ENCODE results near the gene PSMF1.

- TF ChIP-seq CTCF (conservative IDR thresholded peaks at IDR 0.05; ENCODE audit: low read depth in 2 of 2): no peak
- no peak for TF ChIP-seq EZH2phosphoT487 (IDR thresholded peaks at IDR 0.05; ENCODE audit: unreplicated experiment)
- TF ChIP-seq POLR2AphosphoS5 (IDR thresholded peaks at IDR 0.05; ENCODE audit: low read depth): no peak
- no peak for TF ChIP-seq REST (IDR thresholded peaks at IDR 0.05; ENCODE audit: unreplicated experiment)
- no peak for TF ChIP-seq ETS1 (IDR thresholded peaks at IDR 0.05)
- TF ChIP-seq EZH2 (IDR thresholded peaks at IDR 0.05; ENCODE audit: low read depth, unreplicated experiment): no peak
- TF ChIP-seq CREB1 (CRISPR knock-in tag; IDR thresholded peaks at IDR 0.05; ENCODE audit: low read depth): no peak
- no peak for TF ChIP-seq ZNF114 (CRISPR knock-in tag; IDR thresholded peaks at IDR 0.05)
- TF ChIP-seq JUNB (IDR thresholded peaks at IDR 0.05; ENCODE audit: unreplicated experiment): no peak
- TF ChIP-seq ZNF331 (CRISPR knock-in tag; IDR thresholded peaks at IDR 0.05; ENCODE audit: low read depth): no peak
- TF ChIP-seq ZNF462 (CRISPR knock-in tag; IDR thresholded peaks at IDR 0.05): no peak
- TF ChIP-seq NANOG (IDR thresholded peaks at IDR 0.05; ENCODE audit: borderline replicate concordance): no peak
- no peak for TF ChIP-seq STAT1 (IDR thresholded peaks at IDR 0.05; ENCODE audit: unreplicated experiment)
Measured at GRCh38 chr20:1199212-1199873, 80.9 kb downstream of the PSMF1 start.
